ENCODE measurements around the gene PDCD5. TPM values are rescaled to one million over a fixed set of nuclear protein-coding genes. Genes with fewer than 3 reads are reported as not detected.

The PDCD5 gene
- 77.1 TPM for total RNA-seq (ENCODE audit: unreplicated experiment)
- long read RNA-seq, transcript PDCD5-207 (6 exons, 699 nt), result major isoform, 50 of 59 reads
- long read RNA-seq, partial matches to known transcripts, result 1 of 59 reads
- long read RNA-seq, other reads (novel, unspliced or antisense), result 2 of 59 reads

GRCh38 chr19:32580901-32581704 is at the start of gene PDCD5:
Gene PDCD5, plus strand, starts transcription at chr19:32581190. Its CDS starts 72 bp downstream, at chr19:32581262.
- peak within 1 kb of the TSS; percentile 92 for H3K4me3 Mint-ChIP-seq (ENCODE audit: unreplicated experiment)
- H3K4me1 Mint-ChIP-seq (ENCODE audit: unreplicated experiment), result peaks cover 3% of the 10 kb centered on the region
- H3K36me3 Mint-ChIP-seq (ENCODE audit: low read depth, unreplicated experiment), result peaks cover 10% of the 10 kb centered on the region
- H3K27me3 Mint-ChIP-seq (ENCODE audit: unreplicated experiment), result no peaks in the 10 kb centered on the region
- no peaks in the 10 kb centered on the region for H3K9me3 Mint-ChIP-seq (ENCODE audit: unreplicated experiment)
- H3K27ac Mint-ChIP-seq (ENCODE audit: unreplicated experiment), result no peak within 1 kb of the TSS
- DNase-seq (ENCODE audit: low spot score), result peak; percentile 97
- TF ChIP-seq CTCF (IDR thresholded peaks at IDR 0.05; ENCODE audit: unreplicated experiment), result no peak

GRCh38 chr19:32532233-32532632 is 48.8 kb upstream of the PDCD5 start:
- Mint-ChIP-seq H3K9me3 (ENCODE audit: unreplicated experiment) (no peaks in the 10 kb centered on the region), H3K36me3 (ENCODE audit: low read depth, unreplicated experiment) (peaks cover 3% of the 10 kb centered on the region), H3K27ac (ENCODE audit: unreplicated experiment) (no peak overlapping the region), H3K4me3 (ENCODE audit: unreplicated experiment) (no peak overlapping the region), H3K27me3 (ENCODE audit: unreplicated experiment) (peaks cover 2% of the 10 kb centered on the region), H3K4me1 (ENCODE audit: unreplicated experiment) (no peaks in the 10 kb centered on the region)
- no peak for DNase-seq (ENCODE audit: low spot score)
- no peak for TF ChIP-seq CTCF (IDR thresholded peaks at IDR 0.05; ENCODE audit: unreplicated experiment)

GRCh38 chr19:32537580-32537979 is 43.4 kb upstream of the PDCD5 start:
- no peak for DNase-seq (ENCODE audit: low spot score)
- no peak for TF ChIP-seq CTCF (IDR thresholded peaks at IDR 0.05; ENCODE audit: unreplicated experiment)
- H3K9me3 Mint-ChIP-seq (ENCODE audit: unreplicated experiment), result no peaks in the 10 kb centered on the region
- H3K27ac Mint-ChIP-seq (ENCODE audit: unreplicated experiment), result no peak overlapping the region
- H3K4me3 Mint-ChIP-seq (ENCODE audit: unreplicated experiment), result no peak overlapping the region
- no peaks in the 10 kb centered on the region for H3K36me3 Mint-ChIP-seq (ENCODE audit: low read depth, unreplicated experiment)
- peaks cover 16% of the 10 kb centered on the region for H3K4me1 Mint-ChIP-seq (ENCODE audit: unreplicated experiment)
- peaks cover 11% of the 10 kb centered on the region for H3K27me3 Mint-ChIP-seq (ENCODE audit: unreplicated experiment)

- H3K4me3 Mint-ChIP-seq (ENCODE audit: unreplicated experiment), result no peak overlapping the region
- H3K27me3 Mint-ChIP-seq (ENCODE audit: unreplicated experiment), result peaks cover 9% of the 10 kb centered on the region
- peak overlapping the region; percentile 48 for H3K27ac Mint-ChIP-seq (ENCODE audit: unreplicated experiment)
- no peaks in the 10 kb centered on the region for H3K9me3 Mint-ChIP-seq (ENCODE audit: unreplicated experiment)
- peaks cover 16% of the 10 kb centered on the region for H3K4me1 Mint-ChIP-seq (ENCODE audit: unreplicated experiment)
- peak; percentile 9 for DNase-seq (ENCODE audit: low spot score)
- H3K36me3 Mint-ChIP-seq (ENCODE audit: low read depth, unreplicated experiment), result no peaks in the 10 kb centered on the region
- no peak for TF ChIP-seq CTCF (IDR thresholded peaks at IDR 0.05; ENCODE audit: unreplicated experiment)
These were observed 41.6 kb upstream of the PDCD5 start for GRCh38 chr19:32539240-32539916.
